IMR-90 (cell line): ENCODE data around the gene ASF1A. TPM values are rescaled to one million over a fixed set of nuclear protein-coding genes. Genes with fewer than 3 reads are reported as not detected.

ENCODE experiments used
- ATAC-seq: fragments of 200-7000 bp; cut with Tn5 transposase; 2 replicates; pipeline ENCODE4 v1.9.1; 2020; ENCODE audit warnings: low read depth, mild to moderate bottlenecking, moderate library complexity
- BruUV-seq: library from RNA; stranded (reverse); fragments of 400-500 nt; replicated peaks from 2 replicates; lab custom pipeline; 2021; lab: Mats Ljungman, UMichigan
- CTCF ChIA-PET: fragments of 300-600 bp; formaldehyde crosslinking; extraction: SDS; loops from one replicate; lab custom pipeline; 2021; ENCODE audit warnings: antibody characterized with exemption; lab: Yijun Ruan, JAX
- POLR2A ChIA-PET: fragments of 300-600 bp; sonication (Branson Sonifier 250); formaldehyde crosslinking; loops from one replicate; lab custom pipeline; 2022; ENCODE audit warnings: antibody characterized with exemption; ENCODE audit not compliant: unreplicated experiment; lab: Charles Lee
- DNase-seq: peaks from one replicate; pipeline ENCODE4 v3.0.0; 2013
- H2AFZ ChIP-seq: replicated peaks from 2 replicates; pipeline ENCODE3; 2013; ENCODE audit warnings: low read length, mild to moderate bottlenecking; ENCODE audit not compliant: poor library complexity
- H2AK5ac ChIP-seq: 2 replicates; pipeline ENCODE4 v1.6.1; 2013; ENCODE audit warnings: low read depth, low read length, inconsistent platforms
- H2AK9ac ChIP-seq: replicated peaks from 2 replicates; pipeline ENCODE3; 2013; ENCODE audit warnings: mild to moderate bottlenecking, low read depth, low read length, moderate library complexity; ENCODE audit not compliant: poor library complexity
- H2BK120ac ChIP-seq: 2 replicates; pipeline ENCODE4 v1.6.1; 2013; ENCODE audit warnings: low read depth, low read length, inconsistent platforms
- H2BK15ac ChIP-seq: 3 replicates; pipeline ENCODE4 v1.6.1; 2013; ENCODE audit warnings: low read depth, low read length, inconsistent platforms
- H2BK20ac ChIP-seq: 2 replicates; pipeline ENCODE4 v1.6.1; 2013; ENCODE audit warnings: low read depth, mild to moderate bottlenecking, inconsistent platforms, low read length, moderate library complexity
- H2BK5ac ChIP-seq: 2 replicates; pipeline ENCODE4 v1.6.1; 2013; ENCODE audit warnings: mild to moderate bottlenecking, low read depth, low read length, inconsistent platforms; ENCODE audit not compliant: poor library complexity, severe bottlenecking
- H3K14ac ChIP-seq: replicated peaks from 2 replicates; pipeline ENCODE4 v1.6.1; 2013; ENCODE audit warnings: low read depth, low read length, inconsistent platforms
- H3K18ac ChIP-seq: 2 replicates; pipeline ENCODE4 v1.6.1; 2013; ENCODE audit warnings: low read depth, low read length, control low read depth
- H3K23ac ChIP-seq: 2 replicates; pipeline ENCODE4 v1.6.1; 2013; ENCODE audit warnings: low read depth, low read length, inconsistent platforms
- H3K27ac ChIP-seq: 2 replicates; pipeline ENCODE4 v1.5.1; 2013; ENCODE audit warnings: mild to moderate bottlenecking, control low read depth, low read length; ENCODE audit not compliant: insufficient read depth
- H3K27me3 ChIP-seq: 2 replicates; pipeline ENCODE4 v1.6.1; 2013; ENCODE audit warnings: low read length; ENCODE audit not compliant: control insufficient read depth, insufficient read depth
- H3K36me3 ChIP-seq: 2 replicates; pipeline ENCODE4 v1.6.1; 2013; ENCODE audit warnings: low read length, mixed read lengths; ENCODE audit not compliant: control insufficient read depth, insufficient read depth
- H3K4ac ChIP-seq: 2 replicates; pipeline ENCODE4 v1.6.1; 2013; ENCODE audit warnings: low read depth, low read length, inconsistent platforms
- H3K4me1 ChIP-seq: 2 replicates; pipeline ENCODE4 v1.6.1; 2013; ENCODE audit warnings: low read length, mixed read lengths; ENCODE audit not compliant: control insufficient read depth, insufficient read depth
- H3K4me2 ChIP-seq: 2 replicates; pipeline ENCODE4 v1.6.1; 2013; ENCODE audit warnings: low read depth, mild to moderate bottlenecking, control low read depth, low read length, moderate library complexity
- H3K4me3 ChIP-seq: 2 replicates; pipeline ENCODE4 v1.5.1; 2013; ENCODE audit warnings: low read depth, mild to moderate bottlenecking, control low read depth, low read length, moderate library complexity; ENCODE audit not compliant: insufficient read depth
- H3K56ac ChIP-seq: 2 replicates; pipeline ENCODE4 v1.6.1; 2013; ENCODE audit warnings: low read length, inconsistent platforms; ENCODE audit not compliant: insufficient read depth; ENCODE audit errors: extremely low read depth
- H3K79me1 ChIP-seq, 2 experiments: 2 replicates each; pipeline ENCODE4 v1.6.1; 2013; ENCODE audit warnings: low read length in 2 of 2, inconsistent platforms in 1 of 2, low read depth in 1 of 2
- H3K9ac ChIP-seq: 2 replicates; pipeline ENCODE4 v1.6.1; 2013; ENCODE audit warnings: low read depth, low read length, control low read depth
- H3K9me1 ChIP-seq: 2 replicates; pipeline ENCODE4 v1.6.1; 2013; ENCODE audit warnings: low read length, inconsistent platforms; ENCODE audit not compliant: insufficient read depth
- H3K9me3 ChIP-seq: 2 replicates; pipeline ENCODE4 v1.6.1; 2013; ENCODE audit warnings: low read length; ENCODE audit not compliant: control insufficient read depth, insufficient read depth
- H4K20me1 ChIP-seq: 2 replicates; pipeline ENCODE4 v1.6.1; 2013; ENCODE audit warnings: low read length, inconsistent platforms; ENCODE audit not compliant: insufficient read depth
- H4K5ac ChIP-seq: 2 replicates; pipeline ENCODE4 v1.6.1; 2013; ENCODE audit warnings: mild to moderate bottlenecking, low read depth, low read length, control low read depth
- H4K8ac ChIP-seq, 2 experiments: 2 replicates each; pipeline ENCODE4 v1.6.1; 2013; ENCODE audit warnings: low read depth in 2 of 2, low read length in 2 of 2, control low read depth in 1 of 2, inconsistent platforms in 1 of 2
- H4K91ac ChIP-seq: 2 replicates; pipeline ENCODE4 v1.6.1; 2013; ENCODE audit warnings: low read depth, low read length, inconsistent platforms; ENCODE audit not compliant: insufficient read depth
- RFX5 ChIP-seq: IDR thresholded peaks from 2 replicates; pipeline ENCODE4 v1.8.0; 2012; ENCODE audit warnings: low read depth, mild to moderate bottlenecking, low read length, moderate library complexity
- WGBS, 2 experiments: methylation state at CpG; one replicate each; pipeline versions ENCODE4 v1.1.5 to v1.1.7; 2013; ENCODE audit warnings: missing lambda C conversion rate in 2 of 2; ENCODE audit not compliant: insufficient read length in 1 of 2; ENCODE audit errors: extremely low coverage in 2 of 2; 5-methylcytosine and 5-hydroxymethylcytosine counted together
- dilution Hi-C: fragments of 300-500 bp; cut with HindIII; formaldehyde crosslinking; loops from one replicate; pipeline ENCODE4 v1.14.3; 2018; ENCODE audit warnings: low sequenced_read_pairs; ENCODE audit not compliant: unreplicated experiment
- in situ Hi-C: fragments of 300-500 bp; cut with MboI; formaldehyde crosslinking; loops from 3 replicates; pipeline ENCODE4 v1.14.3; 2019; ENCODE audit warnings: low sequenced_read_pairs, inconsistent platforms, mixed read lengths
- intact Hi-C: fragments of 100-400 bp; cut with micrococcal nuclease; formaldehyde crosslinking; loops from 2 replicates; pipeline ENCODE4 v1.10.0; 2022
- polyA plus RNA-seq, 3 experiments: library from polyadenylated mRNA; depleted of rRNA; stranded (reverse); fragments of >200 nt; gene quantifications; 2 replicates each; pipeline ENCODE4 v1.2.3, GENCODE V29; 2012; ENCODE audit warnings: low replicate concordance in 1 of 3
- total RNA-seq: library from RNA; depleted of rRNA; stranded (reverse); fragments of >200 nt; gene quantifications from 2 replicates; pipeline ENCODE4 v1.2.3, GENCODE V29; 2012
- TF ChIP-seq, protein P1 (sequence below): conservative IDR thresholded peaks from 2 replicates; pipeline ENCODE4 v1.5.1; 2012; ENCODE audit warnings: mild to moderate bottlenecking, low read depth, low read length, improper control_type of control experiment

The ASF1A gene
- total and polyA plus RNA-seq, 2 of the 4 experiments (the other 2 are of a cell fraction), result 10.1 to 11.1 TPM

DNA sequence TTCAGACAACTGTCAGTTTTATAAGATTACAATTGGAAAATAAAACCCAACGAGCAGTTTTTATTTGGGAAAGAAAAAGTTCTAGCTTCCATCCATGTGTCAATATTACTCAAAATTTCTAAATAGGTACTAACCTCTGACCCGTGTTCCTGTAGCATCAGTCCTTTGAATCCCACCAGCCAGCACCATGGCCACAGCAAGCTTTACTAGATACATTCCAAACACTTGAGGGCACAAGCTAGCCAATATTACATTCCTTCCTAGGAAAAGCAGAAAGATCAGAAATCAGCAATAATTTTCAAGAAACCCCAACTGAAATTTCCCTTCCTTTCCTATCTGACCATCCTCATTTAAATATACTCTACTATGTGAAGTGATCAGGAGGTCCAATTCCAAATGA is 19.2 kb downstream of the ASF1A start:
- Histone ChIP-seq H3K18ac (no peak overlapping the region), H3K9me3 (no peaks in the 10 kb centered on the region), H3K56ac (no peak overlapping the region), H2BK5ac (no peak overlapping the region), H3K4ac (no peak overlapping the region), H2AFZ (no peak overlapping the region), H2BK20ac (no peak overlapping the region), H4K91ac (no peak overlapping the region), H2AK9ac (no peak overlapping the region), H4K5ac (no peak overlapping the region), H3K27me3 (no peaks in the 10 kb centered on the region), H4K8ac (no peak overlapping the region), H3K36me3 (peaks cover 14% of the 10 kb centered on the region), H3K9me1 (peaks cover 3% of the 10 kb centered on the region; the same call in 1 of the 2 replicates), H3K79me1 (no peaks in the 10 kb centered on the region), H3K4me1 (0 out of 2 replicates have a peak, but pooled peaks cover under 1% of the 10 kb centered on the region), H3K9ac (no peak overlapping the region), H3K4me2 (no peak overlapping the region), H3K4me3 (no peak overlapping the region), H2AK5ac (no peak overlapping the region), H3K23ac (no peak overlapping the region), H2BK120ac (no peak overlapping the region), H3K27ac (no peak overlapping the region), H4K20me1 (no peaks in the 10 kb centered on the region), H3K14ac (no peak overlapping the region), H2BK15ac (no peak overlapping the region)
- CTCF ChIA-PET, result interaction anchor here (0.6 to 1.7 kb wide), 3 partner anchors 11 to 41 kb away, joined by 3 to 5 read pairs (median 4); no protein-coding TSS in a partner anchor
- DNase-seq (no peak), ATAC-seq (no peak)
- no peak for TF ChIP-seq RFX5
- TF ChIP-seq, protein P1, sequence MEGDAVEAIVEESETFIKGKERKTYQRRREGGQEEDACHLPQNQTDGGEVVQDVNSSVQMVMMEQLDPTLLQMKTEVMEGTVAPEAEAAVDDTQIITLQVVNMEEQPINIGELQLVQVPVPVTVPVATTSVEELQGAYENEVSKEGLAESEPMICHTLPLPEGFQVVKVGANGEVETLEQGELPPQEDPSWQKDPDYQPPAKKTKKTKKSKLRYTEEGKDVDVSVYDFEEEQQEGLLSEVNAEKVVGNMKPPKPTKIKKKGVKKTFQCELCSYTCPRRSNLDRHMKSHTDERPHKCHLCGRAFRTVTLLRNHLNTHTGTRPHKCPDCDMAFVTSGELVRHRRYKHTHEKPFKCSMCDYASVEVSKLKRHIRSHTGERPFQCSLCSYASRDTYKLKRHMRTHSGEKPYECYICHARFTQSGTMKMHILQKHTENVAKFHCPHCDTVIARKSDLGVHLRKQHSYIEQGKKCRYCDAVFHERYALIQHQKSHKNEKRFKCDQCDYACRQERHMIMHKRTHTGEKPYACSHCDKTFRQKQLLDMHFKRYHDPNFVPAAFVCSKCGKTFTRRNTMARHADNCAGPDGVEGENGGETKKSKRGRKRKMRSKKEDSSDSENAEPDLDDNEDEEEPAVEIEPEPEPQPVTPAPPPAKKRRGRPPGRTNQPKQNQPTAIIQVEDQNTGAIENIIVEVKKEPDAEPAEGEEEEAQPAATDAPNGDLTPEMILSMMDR, result 0 out of 2 replicates have a peak, but pooled peaks have one; percentile 10
- no TSS peak for BruUV-seq
- dilution Hi-C loops (no loop called here), intact Hi-C loops (no loop called here), in situ Hi-C loops (no loop called here)
- POLR2A ChIA-PET, result no interaction called here
- 100% methylated on average over 1 of the region's 2 CpGs; no CpG with 5 or more reads in 1 of the 2 experiments for WGBS, 2 experiments
